NCI-H128 (cell line): ENCODE results near the gene RPLP2.

ENCODE experiments used
- DNase-seq: peaks from one replicate; lab custom pipeline; 2025; ENCODE audit not compliant: unreplicated experiment; lab: John Stamatoyannopoulos, UW

Gene RPLP2

GRCh38 chr11:773425-773824 lies 36.3 kb upstream of the RPLP2 start:
- DNase-seq, result no peak

GRCh38 chr11:773830-774229 lies 35.9 kb upstream of the RPLP2 start:
- no peak for DNase-seq

- no peak for DNase-seq
Observed at GRCh38 chr11:774873-775592, 34.7 kb upstream of the RPLP2 start.

GRCh38 chr11:776263-776560 lies 33.6 kb upstream of the RPLP2 start:
- DNase-seq, result no peak

GRCh38 chr11:776561-777287 lies 33.0 kb upstream of the RPLP2 start:
- no peak for DNase-seq

GRCh38 chr11:777288-778255 lies 32.2 kb upstream of the RPLP2 start, which contains the start of gene GATD1:
Gene GATD1, minus strand, starts transcription at chr11:777487. Its CDS starts 25 bp downstream, at chr11:777462.
- DNase-seq, result peak; percentile 62

GRCh38 chr11:778976-779954 lies 30.5 kb upstream of the RPLP2 start:
- DNase-seq, result no peak

GRCh38 chr11:779955-780532 lies 29.7 kb upstream of the RPLP2 start:
- no peak for DNase-seq

- no peak for DNase-seq
Observed at GRCh38 chr11:782264-783174, 27.2 kb upstream of the RPLP2 start.

- peak; percentile 70 for DNase-seq
Observed at GRCh38 chr11:783581-784015, 26.2 kb upstream of the RPLP2 start.

GRCh38 chr11:786235-787083 lies 23.3 kb upstream of the RPLP2 start:
- DNase-seq, result no peak

GRCh38 chr11:787084-787675 lies 22.6 kb upstream of the RPLP2 start:
- no peak for DNase-seq

- DNase-seq, result no peak
Observed at GRCh38 chr11:788009-788640, 21.6 kb upstream of the RPLP2 start.

GRCh38 chr11:788953-789940 lies 20.5 kb upstream of the RPLP2 start:
- DNase-seq, result no peak

- peak; percentile 32 for DNase-seq
Observed at GRCh38 chr11:789943-790342, 19.8 kb upstream of the RPLP2 start, which contains the start of gene CEND1. Gene CEND1, minus strand, starts transcription at chr11:790090. Its CDS starts 1,514 bp downstream, at chr11:788576.
